Kidney glomerular epithelial cell (primary cell): Measurements from ENCODE around the gene MLEC.
A peak's percentile ranks its signal among the peaks of the same experiment; 100 is the strongest.
"Not testable (repeated sequence)": the region's sequence is repeated elsewhere in the genome, so short reads cannot be mapped to it uniquely, and the experiment has no call there.

Experiments used
- DNase-seq: peaks from one replicate; lab custom pipeline; 2025; lab: John Stamatoyannopoulos, UW

The MLEC gene

GRCh38 chr12:120720987-120721801 is 34.2 kb downstream of the MLEC start:
- no peak for DNase-seq

- DNase-seq: no peak
Observed at GRCh38 chr12:120721866-120722265, 34.9 kb downstream of the MLEC start.

GRCh38 chr12:120722784-120723183 is 35.8 kb downstream of the MLEC start:
- DNase-seq: no peak

GRCh38 chr12:120724720-120725119 is 37.8 kb downstream of the MLEC start:
- no peak for DNase-seq

- no peak for DNase-seq
Observed at GRCh38 chr12:120725151-120725658, 38.3 kb downstream of the MLEC start.

GRCh38 chr12:120725659-120726509 is 38.9 kb downstream of the MLEC start, which contains the start of gene ACADS:
ACADS (plus strand) TSS chr12:120725826; CDS start chr12:120725886, 60 bp downstream.
- peak; percentile 82 for DNase-seq

GRCh38 chr12:120726510-120726793 is 39.5 kb downstream of the MLEC start:
- DNase-seq: no peak

GRCh38 chr12:120726961-120727360 is 40.0 kb downstream of the MLEC start:
- DNase-seq: no peak

- not testable (repeated sequence) for DNase-seq
Observed at GRCh38 chr12:120732198-120732597, 45.2 kb downstream of the MLEC start.

- no peak for DNase-seq
Observed at GRCh38 chr12:120733574-120733973, 46.6 kb downstream of the MLEC start.

- no peak for DNase-seq
Observed at GRCh38 chr12:120734210-120734609, 47.3 kb downstream of the MLEC start.

- DNase-seq: no peak
Observed at GRCh38 chr12:120735181-120735580, 48.2 kb downstream of the MLEC start.

GRCh38 chr12:120736404-120737331 is 49.7 kb downstream of the MLEC start:
- DNase-seq: no peak

GRCh38 chr12:120737557-120738251 is 50.8 kb downstream of the MLEC start:
- no peak for DNase-seq

- DNase-seq: no peak
Observed at GRCh38 chr12:120738252-120739030, 51.5 kb downstream of the MLEC start.

GRCh38 chr12:120739031-120739762 is 52.2 kb downstream of the MLEC start:
- no peak for DNase-seq

GRCh38 chr12:120739821-120740613 is 53.1 kb downstream of the MLEC start:
- DNase-seq: no peak

- no peak for DNase-seq
Observed at GRCh38 chr12:120740871-120741270, 53.9 kb downstream of the MLEC start.
